Measurements from ENCODE around the gene ADPRHL1. TPM values are rescaled to one million over a fixed set of nuclear protein-coding genes. Genes with fewer than 3 reads are reported as not detected.
A peak's percentile ranks its signal among the peaks of the same experiment; 100 is the strongest.

The ADPRHL1 gene
- total RNA-seq, 1 experiment from 2014 or later: 1.5 TPM

DNA sequence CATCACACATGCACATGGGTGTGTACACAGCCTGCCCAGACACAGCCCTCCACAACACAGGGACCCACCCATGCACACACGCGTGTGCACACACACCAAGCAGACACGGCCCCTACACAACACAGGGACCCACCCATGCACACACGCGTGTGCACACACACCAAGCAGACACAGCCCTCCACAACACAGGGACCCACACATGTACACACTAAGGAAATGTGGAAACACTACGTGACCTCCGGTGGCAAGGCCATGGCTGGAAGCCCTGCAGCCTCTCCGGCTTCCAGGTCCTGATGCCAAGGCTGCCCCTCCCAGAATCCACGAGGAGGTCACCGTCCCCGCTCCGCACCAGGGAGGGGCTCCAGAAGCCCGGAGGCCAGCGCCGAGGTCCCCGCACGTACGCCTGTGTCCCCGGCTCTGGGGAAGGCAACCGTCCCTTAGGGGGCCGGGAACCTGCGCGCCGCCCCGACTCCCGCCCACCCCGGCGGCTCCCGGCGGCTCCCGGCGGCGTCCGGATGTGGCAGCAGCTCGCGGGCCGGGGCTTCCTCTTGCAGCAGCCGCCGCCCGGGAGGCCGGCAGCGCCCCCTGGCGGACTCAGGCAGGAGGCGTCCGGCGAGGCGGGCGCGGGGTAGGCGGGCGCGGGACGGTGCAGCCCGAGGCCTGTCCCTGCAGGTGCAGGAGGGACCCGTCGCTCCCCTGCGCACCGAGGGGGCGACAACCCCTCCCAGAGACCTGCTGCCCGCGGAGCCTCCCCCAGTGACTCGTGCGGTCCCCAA, 59.5 kb downstream of the ADPRHL1 start:
- POLR2A ChIA-PET: interaction anchor here (0.6 kb wide), 2 partner anchors 30 to 33 kb away, joined by 3 to 4 read pairs; no protein-coding TSS in a partner anchor
- DNase-seq (ENCODE audit: low spot score): peak; percentile 88
- Mint-ChIP-seq H3K9me3 (peaks cover 11% of the 10 kb centered on the region), H3K27me3 (ENCODE audit: low read depth) (no peaks in the 10 kb centered on the region), H3K27ac (peak overlapping the region; percentile 96), H3K36me3 (peaks cover 21% of the 10 kb centered on the region), H3K4me3 (peak overlapping the region; percentile 80), H3K4me1 (peaks cover 25% of the 10 kb centered on the region)
- CTCF ChIA-PET: interaction anchor here (0.6 to 1.6 kb wide), 20 partner anchors 9 to 451 kb away, joined by 3 to 8 read pairs (median 4); no protein-coding TSS in a partner anchor
- peak; percentile 83 for ATAC-seq
- TF ChIP-seq, protein P1, sequence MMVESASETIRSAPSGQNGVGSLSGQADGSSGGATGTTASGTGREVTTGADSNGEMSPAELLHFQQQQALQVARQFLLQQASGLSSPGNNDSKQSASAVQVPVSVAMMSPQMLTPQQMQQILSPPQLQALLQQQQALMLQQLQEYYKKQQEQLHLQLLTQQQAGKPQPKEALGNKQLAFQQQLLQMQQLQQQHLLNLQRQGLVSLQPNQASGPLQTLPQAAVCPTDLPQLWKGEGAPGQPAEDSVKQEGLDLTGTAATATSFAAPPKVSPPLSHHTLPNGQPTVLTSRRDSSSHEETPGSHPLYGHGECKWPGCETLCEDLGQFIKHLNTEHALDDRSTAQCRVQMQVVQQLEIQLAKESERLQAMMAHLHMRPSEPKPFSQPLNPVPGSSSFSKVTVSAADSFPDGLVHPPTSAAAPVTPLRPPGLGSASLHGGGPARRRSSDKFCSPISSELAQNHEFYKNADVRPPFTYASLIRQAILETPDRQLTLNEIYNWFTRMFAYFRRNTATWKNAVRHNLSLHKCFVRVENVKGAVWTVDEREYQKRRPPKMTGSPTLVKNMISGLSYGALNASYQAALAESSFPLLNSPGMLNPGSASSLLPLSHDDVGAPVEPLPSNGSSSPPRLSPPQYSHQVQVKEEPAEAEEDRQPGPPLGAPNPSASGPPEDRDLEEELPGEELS (CRISPR knock-in tag; IDR thresholded peaks at IDR 0.05): peak; percentile 79
- peak; percentile 79; the same call in 1 of the 2 replicates for TF ChIP-seq KAT7 (CRISPR knock-in tag; IDR thresholded peaks at IDR 0.05; ENCODE audit: borderline replicate concordance)
- TF ChIP-seq EMX1 (CRISPR knock-in tag; IDR thresholded peaks at IDR 0.05): no peak
- peak; percentile 73; the same call in 1 of the 2 replicates for TF ChIP-seq ETV6 (CRISPR knock-in tag; IDR thresholded peaks at IDR 0.05)
- TF ChIP-seq, protein P2, sequence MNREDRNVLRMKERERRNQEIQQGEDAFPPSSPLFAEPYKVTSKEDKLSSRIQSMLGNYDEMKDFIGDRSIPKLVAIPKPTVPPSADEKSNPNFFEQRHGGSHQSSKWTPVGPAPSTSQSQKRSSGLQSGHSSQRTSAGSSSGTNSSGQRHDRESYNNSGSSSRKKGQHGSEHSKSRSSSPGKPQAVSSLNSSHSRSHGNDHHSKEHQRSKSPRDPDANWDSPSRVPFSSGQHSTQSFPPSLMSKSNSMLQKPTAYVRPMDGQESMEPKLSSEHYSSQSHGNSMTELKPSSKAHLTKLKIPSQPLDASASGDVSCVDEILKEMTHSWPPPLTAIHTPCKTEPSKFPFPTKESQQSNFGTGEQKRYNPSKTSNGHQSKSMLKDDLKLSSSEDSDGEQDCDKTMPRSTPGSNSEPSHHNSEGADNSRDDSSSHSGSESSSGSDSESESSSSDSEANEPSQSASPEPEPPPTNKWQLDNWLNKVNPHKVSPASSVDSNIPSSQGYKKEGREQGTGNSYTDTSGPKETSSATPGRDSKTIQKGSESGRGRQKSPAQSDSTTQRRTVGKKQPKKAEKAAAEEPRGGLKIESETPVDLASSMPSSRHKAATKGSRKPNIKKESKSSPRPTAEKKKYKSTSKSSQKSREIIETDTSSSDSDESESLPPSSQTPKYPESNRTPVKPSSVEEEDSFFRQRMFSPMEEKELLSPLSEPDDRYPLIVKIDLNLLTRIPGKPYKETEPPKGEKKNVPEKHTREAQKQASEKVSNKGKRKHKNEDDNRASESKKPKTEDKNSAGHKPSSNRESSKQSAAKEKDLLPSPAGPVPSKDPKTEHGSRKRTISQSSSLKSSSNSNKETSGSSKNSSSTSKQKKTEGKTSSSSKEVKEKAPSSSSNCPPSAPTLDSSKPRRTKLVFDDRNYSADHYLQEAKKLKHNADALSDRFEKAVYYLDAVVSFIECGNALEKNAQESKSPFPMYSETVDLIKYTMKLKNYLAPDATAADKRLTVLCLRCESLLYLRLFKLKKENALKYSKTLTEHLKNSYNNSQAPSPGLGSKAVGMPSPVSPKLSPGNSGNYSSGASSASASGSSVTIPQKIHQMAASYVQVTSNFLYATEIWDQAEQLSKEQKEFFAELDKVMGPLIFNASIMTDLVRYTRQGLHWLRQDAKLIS (CRISPR knock-in tag; IDR thresholded peaks at IDR 0.05; ENCODE audit: borderline replicate concordance): no peak
- TF ChIP-seq ATF1 (CRISPR knock-in tag; IDR thresholded peaks at IDR 0.05): peak; percentile 80; the same call in 1 of the 2 replicates
- TF ChIP-seq FOXP1 (CRISPR knock-in tag; IDR thresholded peaks at IDR 0.05; ENCODE audit: borderline replicate concordance): peak; percentile 84; the same call in 1 of the 2 replicates
- peak; percentile 81; the same call in 1 of the 2 replicates for TF ChIP-seq MYBL2 (CRISPR knock-in tag; IDR thresholded peaks at IDR 0.05)
- 0 out of 2 replicates have a peak, but pooled peaks have one; percentile 41 for TF ChIP-seq ELF4 (CRISPR knock-in tag; IDR thresholded peaks at IDR 0.05; ENCODE audit: low read depth)
- TF ChIP-seq SP1 (CRISPR knock-in tag; conservative IDR thresholded peaks at IDR 0.05): peak; percentile 75
- TF ChIP-seq, protein P3, sequence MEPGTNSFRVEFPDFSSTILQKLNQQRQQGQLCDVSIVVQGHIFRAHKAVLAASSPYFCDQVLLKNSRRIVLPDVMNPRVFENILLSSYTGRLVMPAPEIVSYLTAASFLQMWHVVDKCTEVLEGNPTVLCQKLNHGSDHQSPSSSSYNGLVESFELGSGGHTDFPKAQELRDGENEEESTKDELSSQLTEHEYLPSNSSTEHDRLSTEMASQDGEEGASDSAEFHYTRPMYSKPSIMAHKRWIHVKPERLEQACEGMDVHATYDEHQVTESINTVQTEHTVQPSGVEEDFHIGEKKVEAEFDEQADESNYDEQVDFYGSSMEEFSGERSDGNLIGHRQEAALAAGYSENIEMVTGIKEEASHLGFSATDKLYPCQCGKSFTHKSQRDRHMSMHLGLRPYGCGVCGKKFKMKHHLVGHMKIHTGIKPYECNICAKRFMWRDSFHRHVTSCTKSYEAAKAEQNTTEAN (CRISPR knock-in tag; IDR thresholded peaks at IDR 0.05): peak; percentile 70; the same call in 1 of the 2 replicates
- TF ChIP-seq CREB1 (CRISPR knock-in tag; IDR thresholded peaks at IDR 0.05): no peak
- TF ChIP-seq CREM (CRISPR knock-in tag; IDR thresholded peaks at IDR 0.05): peak; percentile 74; the same call in 1 of the 2 replicates
- TF ChIP-seq, protein P4, sequence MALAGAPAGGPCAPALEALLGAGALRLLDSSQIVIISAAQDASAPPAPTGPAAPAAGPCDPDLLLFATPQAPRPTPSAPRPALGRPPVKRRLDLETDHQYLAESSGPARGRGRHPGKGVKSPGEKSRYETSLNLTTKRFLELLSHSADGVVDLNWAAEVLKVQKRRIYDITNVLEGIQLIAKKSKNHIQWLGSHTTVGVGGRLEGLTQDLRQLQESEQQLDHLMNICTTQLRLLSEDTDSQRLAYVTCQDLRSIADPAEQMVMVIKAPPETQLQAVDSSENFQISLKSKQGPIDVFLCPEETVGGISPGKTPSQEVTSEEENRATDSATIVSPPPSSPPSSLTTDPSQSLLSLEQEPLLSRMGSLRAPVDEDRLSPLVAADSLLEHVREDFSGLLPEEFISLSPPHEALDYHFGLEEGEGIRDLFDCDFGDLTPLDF (CRISPR knock-in tag; IDR thresholded peaks at IDR 0.05): no peak
- TF ChIP-seq RELA (CRISPR knock-in tag; IDR thresholded peaks at IDR 0.05; ENCODE audit: borderline replicate concordance): peak; percentile 71; the same call in 1 of the 2 replicates
- TF ChIP-seq NFE2L1 (CRISPR knock-in tag; IDR thresholded peaks at IDR 0.05): peak; percentile 31; the same call in 1 of the 2 replicates
- TF ChIP-seq, protein P5, sequence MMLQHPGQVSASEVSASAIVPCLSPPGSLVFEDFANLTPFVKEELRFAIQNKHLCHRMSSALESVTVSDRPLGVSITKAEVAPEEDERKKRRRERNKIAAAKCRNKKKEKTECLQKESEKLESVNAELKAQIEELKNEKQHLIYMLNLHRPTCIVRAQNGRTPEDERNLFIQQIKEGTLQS (CRISPR knock-in tag; conservative IDR thresholded peaks at IDR 0.05): no peak
- peak; percentile 67; the same call in 1 of the 2 replicates for TF ChIP-seq FOXK1 (CRISPR knock-in tag; IDR thresholded peaks at IDR 0.05)
- TF ChIP-seq, protein P6, sequence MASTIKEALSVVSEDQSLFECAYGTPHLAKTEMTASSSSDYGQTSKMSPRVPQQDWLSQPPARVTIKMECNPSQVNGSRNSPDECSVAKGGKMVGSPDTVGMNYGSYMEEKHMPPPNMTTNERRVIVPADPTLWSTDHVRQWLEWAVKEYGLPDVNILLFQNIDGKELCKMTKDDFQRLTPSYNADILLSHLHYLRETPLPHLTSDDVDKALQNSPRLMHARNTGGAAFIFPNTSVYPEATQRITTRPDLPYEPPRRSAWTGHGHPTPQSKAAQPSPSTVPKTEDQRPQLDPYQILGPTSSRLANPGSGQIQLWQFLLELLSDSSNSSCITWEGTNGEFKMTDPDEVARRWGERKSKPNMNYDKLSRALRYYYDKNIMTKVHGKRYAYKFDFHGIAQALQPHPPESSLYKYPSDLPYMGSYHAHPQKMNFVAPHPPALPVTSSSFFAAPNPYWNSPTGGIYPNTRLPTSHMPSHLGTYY (CRISPR knock-in tag; IDR thresholded peaks at IDR 0.05): no peak
- TF ChIP-seq, protein P7, sequence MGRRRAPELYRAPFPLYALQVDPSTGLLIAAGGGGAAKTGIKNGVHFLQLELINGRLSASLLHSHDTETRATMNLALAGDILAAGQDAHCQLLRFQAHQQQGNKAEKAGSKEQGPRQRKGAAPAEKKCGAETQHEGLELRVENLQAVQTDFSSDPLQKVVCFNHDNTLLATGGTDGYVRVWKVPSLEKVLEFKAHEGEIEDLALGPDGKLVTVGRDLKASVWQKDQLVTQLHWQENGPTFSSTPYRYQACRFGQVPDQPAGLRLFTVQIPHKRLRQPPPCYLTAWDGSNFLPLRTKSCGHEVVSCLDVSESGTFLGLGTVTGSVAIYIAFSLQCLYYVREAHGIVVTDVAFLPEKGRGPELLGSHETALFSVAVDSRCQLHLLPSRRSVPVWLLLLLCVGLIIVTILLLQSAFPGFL (CRISPR knock-in tag; IDR thresholded peaks at IDR 0.05; ENCODE audit: borderline replicate concordance): no peak
- TF ChIP-seq, protein P8, sequence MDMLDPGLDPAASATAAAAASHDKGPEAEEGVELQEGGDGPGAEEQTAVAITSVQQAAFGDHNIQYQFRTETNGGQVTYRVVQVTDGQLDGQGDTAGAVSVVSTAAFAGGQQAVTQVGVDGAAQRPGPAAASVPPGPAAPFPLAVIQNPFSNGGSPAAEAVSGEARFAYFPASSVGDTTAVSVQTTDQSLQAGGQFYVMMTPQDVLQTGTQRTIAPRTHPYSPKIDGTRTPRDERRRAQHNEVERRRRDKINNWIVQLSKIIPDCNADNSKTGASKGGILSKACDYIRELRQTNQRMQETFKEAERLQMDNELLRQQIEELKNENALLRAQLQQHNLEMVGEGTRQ (CRISPR knock-in tag; IDR thresholded peaks at IDR 0.05): peak; percentile 43
- TF ChIP-seq ZNF317 (CRISPR knock-in tag; IDR thresholded peaks at IDR 0.05; ENCODE audit: borderline replicate concordance, low read depth): 0 out of 2 replicates have a peak, but pooled peaks have one; percentile 40
